Left colon (tissue), 2 donors: ENCODE results near the gene ZNF22. TPM values are rescaled to one million over a fixed set of nuclear protein-coding genes. Genes with fewer than 3 reads are reported as not detected.

Source experiments
- ATAC-seq: fragments of 200-7000 bp; cut with Tn5 transposase; one replicate; pipeline ENCODE4 v1.9.1; 2020; ENCODE audit warnings: mild to moderate bottlenecking, moderate library complexity
- DNase-seq, 2 donors: peaks; one replicate each; pipeline ENCODE4 v3.0.0-alpha.2; 2020
- intact Hi-C, 2 donors: fragments of 100-400 bp; cut with DNase I in 1 of 2; cut with micrococcal nuclease in 1 of 2; formaldehyde crosslinking; loops; one replicate each; pipeline versions ENCODE4 v1.11.2 to v1.14.0; 2022; cut with DNase I, micrococcal nuclease
- total RNA-seq, 2 donors: library from RNA; stranded (reverse); fragmentation: NEBNext Ultra II Directional; extraction: Animal tissue kit (Norgen Biotek cat#: 25700); gene quantifications; one replicate each; pipeline ENCODE4 v1.2.1, GENCODE V29; 2021
- donor health status: DM: no; HTN: no; CAD: no.
- donor health status: DM: yes; HTN: yes; CAD: no.

The ZNF22 gene
- total RNA-seq, 2 donors from 2014 or later = 9.8 to 15.7 TPM

- ATAC-seq = peak; percentile 6
- intact Hi-C loops = no loop called here
- peak in 1 of 2 donors; percentile 32 for DNase-seq
These were observed 26.6 kb upstream of the ZNF22 start for GRCh38 chr10:44974082-44974627.

GRCh38 chr10:44974628-44975430, 25.9 kb upstream of the ZNF22 start:
- intact Hi-C loops = loop anchor here in 1 of 2 donors (5.0 kb wide), 1 partner anchor 43 kb away; no protein-coding TSS in a partner anchor

GRCh38 chr10:44975431-44976331, 25.0 kb upstream of the ZNF22 start:
- intact Hi-C loops = loop anchor here in 1 of 2 donors (5.0 kb wide), 1 partner anchor 43 kb away; no protein-coding TSS in a partner anchor
- DNase-seq (peak in 1 of 2 donors; percentile 60), ATAC-seq (no peak)

More at GRCh38 chr10:44974628-44975430, 25.9 kb upstream of the ZNF22 start:
- DNase-seq = peak; percentile 73 to 76
- peak; percentile 76 for ATAC-seq

GRCh38 chr10:44976352-44977198, 24.1 kb upstream of the ZNF22 start:
- intact Hi-C loops = loop anchor here in 1 of 2 donors (5.0 kb wide), 1 partner anchor 44 kb away; no protein-coding TSS in a partner anchor
- ATAC-seq (no peak), DNase-seq (peak in 1 of 2 donors; percentile 21)

GRCh38 chr10:44977287-44978212, 23.2 kb upstream of the ZNF22 start:
- DNase-seq (peak in 1 of 2 donors; percentile 26), ATAC-seq (no peak)
- intact Hi-C loops = loop anchor here in 1 of 2 donors (5.0 kb wide), 1 partner anchor 45 kb away; no protein-coding TSS in a partner anchor

- ATAC-seq = no peak
- DNase-seq = peak in 1 of 2 donors; percentile 19
- intact Hi-C loops = loop anchor here in 1 of 2 donors (5.0 kb wide), 1 partner anchor 46 kb away; no protein-coding TSS in a partner anchor
These were observed 22.5 kb upstream of the ZNF22 start for GRCh38 chr10:44978213-44978569.

GRCh38 chr10:44978570-44979280, 22.0 kb upstream of the ZNF22 start, which contains the start of gene DEPP1:
TSS of gene DEPP1 (minus strand) at chr10:44978809. CDS start at chr10:44978030, 779 bp downstream.
- peak; percentile 74 for ATAC-seq
- intact Hi-C loops = loop anchor here in 1 of 2 donors (5.0 kb wide), 1 partner anchor 46 kb away; no protein-coding TSS in a partner anchor
- peak; percentile 95 to 96 for DNase-seq

- intact Hi-C loops = loop anchor here in 1 of 2 donors (5.0 kb wide), 1 partner anchor 47 kb away; no protein-coding TSS in a partner anchor
These were observed 21.2 kb upstream of the ZNF22 start for GRCh38 chr10:44979281-44980191.

GRCh38 chr10:44980309-44981171, 20.2 kb upstream of the ZNF22 start:
- ATAC-seq = no peak
- intact Hi-C loops = no loop called here
- peak in 1 of 2 donors; percentile 27 for DNase-seq

More at GRCh38 chr10:44979281-44980191, 21.2 kb upstream of the ZNF22 start:
- no peak for ATAC-seq
- DNase-seq = peak in 1 of 2 donors; percentile 24

- ATAC-seq (peak; percentile 62), DNase-seq (no peak)
These were observed 19.3 kb upstream of the ZNF22 start for GRCh38 chr10:44981172-44982113.

GRCh38 chr10:44982114-44982460, 18.6 kb upstream of the ZNF22 start:
- ATAC-seq (no peak), DNase-seq (no peak)
- intact Hi-C loops = no loop called here

More at GRCh38 chr10:44981172-44982113, 19.3 kb upstream of the ZNF22 start:
- intact Hi-C loops = no loop called here

- DNase-seq (peak in 1 of 2 donors; percentile 29), ATAC-seq (no peak)
- intact Hi-C loops = no loop called here
These were observed 18.2 kb upstream of the ZNF22 start for GRCh38 chr10:44982496-44982895.
